NOMO-1 treated with dmso at 0.1 percent for 144 hours (cell line): ENCODE results near the gene NRL.

ENCODE experiments used
- DNase-seq: peaks from one replicate; lab custom pipeline; 2025; ENCODE audit not compliant: unreplicated experiment; lab: John Stamatoyannopoulos, UW

The NRL gene

GRCh38 chr14:24083462-24083861 lies 31.3 kb downstream of the NRL start:
- DNase-seq: no peak

DNA sequence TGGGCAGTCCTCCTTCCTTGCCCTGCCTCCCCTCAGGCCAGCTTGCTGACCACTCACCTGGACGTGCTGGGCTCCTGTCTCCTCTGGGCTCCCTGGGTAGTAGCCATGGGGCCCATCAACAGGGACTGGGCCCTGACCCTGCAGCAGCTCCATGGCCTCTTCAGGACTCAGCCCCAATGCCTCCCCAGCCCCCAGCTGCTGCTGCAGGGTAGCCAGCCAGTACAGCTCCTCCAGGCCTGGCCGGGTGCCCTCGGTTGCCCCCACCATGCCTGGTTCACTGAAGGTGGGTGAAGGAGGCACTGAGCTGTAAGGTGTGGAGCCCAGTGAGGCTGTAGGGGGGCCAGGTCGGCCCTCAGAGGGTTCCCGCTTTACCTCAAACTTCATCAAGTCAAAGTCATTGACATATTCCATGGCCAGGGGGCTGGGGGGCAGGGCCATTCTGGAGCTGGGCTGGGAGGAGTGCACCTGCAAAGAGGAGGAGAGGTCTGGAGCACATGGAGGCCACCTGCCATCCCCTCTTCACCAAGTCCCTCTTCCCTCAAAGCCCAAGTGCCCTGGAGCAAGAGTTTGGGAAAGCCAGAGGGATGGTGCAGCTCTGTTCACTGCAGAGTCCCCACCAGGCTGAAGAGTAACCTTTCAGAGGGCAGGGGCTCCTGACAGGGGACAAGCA lies 32.2 kb downstream of the NRL start:
- no peak for DNase-seq

GRCh38 chr14:24081739-24082211 lies 33.0 kb downstream of the NRL start:
- DNase-seq: no peak

- DNase-seq: peak; percentile 15
These were observed 33.6 kb downstream of the NRL start for GRCh38 chr14:24080888-24081738.

DNA sequence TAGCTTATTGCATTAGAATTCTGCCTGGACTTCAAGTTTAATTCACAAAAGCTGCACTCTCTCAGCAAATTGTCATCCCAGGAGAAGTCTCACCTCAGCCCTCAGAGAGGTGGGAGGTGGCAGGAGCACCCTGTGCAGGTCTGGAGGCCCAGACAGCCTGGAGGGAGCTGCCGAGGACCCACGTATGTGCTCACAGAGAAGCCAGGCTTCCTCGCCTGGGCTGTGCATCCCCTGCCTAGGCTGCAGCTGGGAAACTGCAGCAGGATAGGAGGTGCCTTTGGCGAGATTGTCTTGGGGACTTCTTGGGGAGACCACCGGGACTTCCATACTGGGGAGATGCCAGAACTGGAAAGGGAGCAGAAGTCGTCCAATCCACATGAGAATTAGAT lies 34.6 kb downstream of the NRL start:
- no peak for DNase-seq

DNA sequence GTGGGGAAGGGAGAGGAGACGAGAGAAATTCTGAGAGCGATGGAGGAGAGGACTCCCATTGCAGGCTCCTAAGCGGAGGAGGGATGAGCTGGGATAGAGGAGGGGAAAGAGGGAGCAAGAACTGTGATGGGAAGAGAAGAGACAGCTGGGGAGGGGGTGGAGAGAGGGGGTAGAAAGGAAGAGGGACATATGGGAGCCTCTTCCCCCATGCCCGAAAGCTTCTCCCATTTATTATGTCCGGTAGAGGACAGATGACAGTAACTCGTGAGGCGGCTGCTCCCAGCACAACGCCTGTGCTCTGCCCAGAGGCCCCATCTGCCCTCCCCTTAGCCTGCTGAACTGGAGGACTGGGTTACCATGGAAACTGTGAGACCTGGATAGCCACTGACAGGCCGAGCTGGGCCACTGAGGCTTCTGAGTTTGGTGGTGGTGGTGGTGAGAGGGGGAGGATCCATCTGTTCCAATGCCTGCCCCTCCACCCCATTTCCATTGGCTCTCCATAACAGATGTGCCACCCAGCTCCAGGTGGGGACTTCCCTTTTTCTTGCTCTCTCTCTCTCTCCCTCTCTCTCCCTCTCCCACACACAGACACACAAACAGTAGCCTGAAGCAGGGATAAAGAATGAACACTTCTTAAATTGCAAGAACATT lies 35.1 kb downstream of the NRL start:
- DNase-seq: no peak

DNA sequence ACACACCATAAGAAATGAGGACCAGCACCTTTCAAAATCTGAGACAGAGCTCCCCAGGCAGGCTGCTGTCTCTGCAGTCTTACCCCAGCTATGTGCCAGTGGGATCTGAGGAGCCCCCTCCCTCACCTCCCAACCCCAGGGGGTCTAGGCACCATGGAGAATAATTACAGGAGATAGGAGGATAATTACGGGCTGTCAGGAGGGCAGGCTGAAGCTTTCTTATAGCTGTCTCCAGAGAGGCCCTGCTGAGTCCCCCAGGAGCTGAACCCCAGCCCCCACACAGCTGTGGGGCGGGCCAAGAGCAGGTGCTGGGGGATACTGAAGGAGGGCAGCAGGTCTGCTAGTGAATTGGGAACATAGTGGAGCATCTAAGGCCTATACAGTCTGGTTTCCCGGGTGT lies 36.6 kb downstream of the NRL start:
- DNase-seq: no peak

DNA sequence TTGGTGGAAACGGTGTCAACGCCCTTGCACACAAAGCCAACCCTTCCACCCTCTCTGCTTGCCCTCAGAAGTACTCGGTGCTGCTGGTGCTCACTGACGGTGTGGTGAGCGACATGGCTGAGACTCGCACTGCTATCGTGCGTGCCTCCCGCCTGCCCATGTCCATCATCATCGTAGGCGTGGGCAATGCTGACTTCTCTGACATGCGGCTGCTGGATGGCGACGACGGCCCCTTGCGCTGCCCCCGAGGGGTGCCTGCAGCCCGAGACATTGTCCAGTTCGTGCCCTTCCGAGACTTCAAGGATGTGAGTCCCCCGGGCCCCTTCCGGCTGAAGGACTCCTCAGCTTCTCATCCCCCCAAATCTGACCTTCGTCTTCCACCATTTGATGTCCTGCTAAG lies 37.7 kb downstream of the NRL start:
- no peak for DNase-seq

DNA sequence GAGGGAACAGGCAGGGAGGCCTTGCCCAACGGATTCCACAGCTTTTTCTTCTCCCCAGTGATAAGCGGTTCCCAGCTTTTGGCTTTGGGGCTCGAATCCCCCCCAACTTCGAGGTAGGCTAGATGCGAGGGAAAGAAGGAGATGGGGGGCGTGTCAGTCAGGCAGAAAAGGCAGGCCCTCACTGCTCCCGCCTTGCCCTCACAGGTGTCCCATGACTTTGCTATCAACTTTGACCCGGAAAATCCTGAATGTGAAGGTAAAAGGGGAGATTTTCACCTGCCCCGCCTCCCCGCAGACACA lies 38.5 kb downstream of the NRL start:
- DNase-seq: no peak

DNA sequence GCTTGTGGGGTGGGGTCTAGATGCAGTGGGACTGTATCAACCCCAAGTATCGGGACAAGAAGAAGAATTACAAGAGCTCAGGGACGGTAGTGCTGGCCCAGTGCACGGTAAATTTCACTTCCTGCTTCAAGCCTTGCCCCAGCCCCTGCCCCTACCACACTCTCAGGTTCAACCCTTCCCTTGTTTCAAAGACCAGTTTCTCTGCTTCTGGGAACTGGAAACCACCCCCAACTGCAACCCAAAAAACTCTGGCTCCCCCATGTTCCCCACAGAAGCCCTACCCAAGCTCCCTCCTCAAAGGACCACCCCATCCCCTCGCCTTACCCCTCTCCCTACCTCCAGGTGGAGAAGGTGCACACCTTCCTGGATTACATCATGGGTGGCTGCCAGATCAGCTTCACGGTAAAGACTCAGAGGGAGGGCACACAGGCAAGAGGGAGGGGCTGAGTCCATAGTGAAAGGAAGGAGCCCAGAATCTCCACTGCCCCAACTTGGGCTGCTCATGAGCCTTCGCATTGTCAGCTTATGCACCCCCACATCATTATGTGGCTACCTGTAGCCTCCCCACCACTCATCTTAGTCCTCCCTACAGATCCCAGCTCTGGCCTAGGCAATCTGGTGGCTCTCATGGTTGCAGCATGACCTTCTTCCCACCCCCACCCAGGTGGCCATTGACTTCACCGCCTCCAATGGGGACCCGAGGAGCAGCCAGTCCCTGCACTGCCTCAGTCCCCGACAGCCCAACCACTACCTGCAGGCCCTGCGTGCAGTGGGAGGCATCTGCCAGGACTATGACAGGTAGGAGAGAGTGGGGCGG lies 39.1 kb downstream of the NRL start:
- DNase-seq: no peak

DNA sequence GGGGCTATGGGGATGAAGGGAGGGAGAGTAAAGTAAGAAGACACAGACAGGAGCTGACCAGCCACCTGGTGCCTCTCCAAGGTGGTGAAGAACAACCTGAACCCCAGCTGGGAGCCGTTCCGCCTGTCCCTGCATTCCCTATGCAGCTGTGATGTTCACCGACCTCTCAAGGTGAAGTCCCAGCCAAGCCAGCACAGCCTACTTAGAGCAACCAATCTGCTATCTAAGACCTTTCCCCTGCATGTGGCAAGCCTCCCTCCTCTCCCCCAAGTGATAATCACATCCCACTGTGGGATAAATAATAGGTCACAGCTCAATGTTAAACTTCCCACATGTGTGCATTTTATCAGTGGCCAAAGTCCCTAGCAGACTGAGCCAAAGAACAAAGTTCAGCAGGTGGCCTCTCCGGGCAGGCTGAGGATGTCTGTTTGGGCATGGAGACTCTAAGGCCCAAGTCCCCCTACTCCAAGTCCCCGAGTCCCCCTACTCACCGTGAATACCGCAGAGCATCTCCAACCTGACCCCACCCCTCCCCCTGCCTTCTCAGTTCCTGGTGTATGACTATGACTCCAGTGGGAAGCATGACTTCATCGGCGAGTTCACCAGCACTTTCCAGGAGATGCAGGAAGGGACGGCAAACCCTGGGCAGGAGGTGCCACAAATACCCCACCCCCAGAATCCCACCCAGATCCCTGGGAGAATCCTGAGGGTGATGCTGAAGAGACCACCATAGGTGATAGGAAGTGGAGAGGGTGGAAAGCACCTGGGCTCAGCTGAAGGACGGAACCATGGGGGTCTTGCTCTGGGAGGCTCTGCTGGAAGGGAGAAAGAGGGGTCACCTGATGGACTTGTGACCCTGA lies 39.9 kb downstream of the NRL start:
- no peak for DNase-seq

DNA sequence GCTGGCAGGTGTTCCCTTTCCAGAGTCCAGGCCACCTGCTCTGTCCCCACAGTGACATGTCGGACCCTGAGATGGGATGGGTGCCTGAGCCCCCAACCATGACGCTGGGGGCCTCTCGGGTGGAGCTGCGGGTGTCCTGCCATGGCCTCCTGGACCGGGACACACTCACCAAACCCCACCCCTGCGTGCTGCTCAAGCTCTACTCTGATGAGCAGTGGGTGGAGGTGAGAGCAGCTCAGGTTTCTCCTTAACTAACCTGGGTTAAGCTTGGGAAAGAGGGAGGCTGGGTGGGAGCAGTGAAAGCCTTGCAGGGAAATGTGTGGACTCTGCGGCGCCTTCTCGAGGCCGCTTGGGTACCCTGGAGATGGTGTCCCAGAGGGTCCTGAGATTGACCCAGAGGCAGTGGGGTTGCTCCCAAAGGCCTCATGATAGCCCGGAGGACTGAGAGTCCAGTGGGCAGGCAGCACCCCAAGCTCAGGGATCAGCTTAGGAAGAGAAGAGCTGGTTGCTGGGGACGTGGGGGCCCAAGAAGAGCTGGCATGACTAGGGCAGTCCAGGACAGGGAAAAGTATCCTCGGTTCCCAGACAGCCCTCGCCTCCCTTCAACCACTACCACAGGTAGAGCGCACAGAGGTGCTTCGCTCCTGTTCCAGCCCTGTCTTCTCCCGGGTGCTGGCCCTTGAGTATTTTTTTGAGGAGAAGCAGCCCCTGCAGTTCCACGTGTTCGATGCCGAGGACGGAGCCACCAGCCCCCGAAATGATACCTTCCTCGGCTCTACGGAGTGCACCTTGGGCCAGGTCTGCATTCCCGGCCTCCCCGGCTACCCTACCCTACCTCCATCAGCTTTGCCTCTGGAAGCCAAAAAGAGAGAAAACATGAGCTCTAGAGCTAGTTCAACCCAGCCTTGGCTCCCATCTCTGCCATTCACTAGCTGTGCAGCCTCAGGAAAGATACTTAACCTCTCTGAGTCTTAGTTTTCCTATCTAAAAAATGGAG lies 41.6 kb downstream of the NRL start:
- no peak for DNase-seq

DNA sequence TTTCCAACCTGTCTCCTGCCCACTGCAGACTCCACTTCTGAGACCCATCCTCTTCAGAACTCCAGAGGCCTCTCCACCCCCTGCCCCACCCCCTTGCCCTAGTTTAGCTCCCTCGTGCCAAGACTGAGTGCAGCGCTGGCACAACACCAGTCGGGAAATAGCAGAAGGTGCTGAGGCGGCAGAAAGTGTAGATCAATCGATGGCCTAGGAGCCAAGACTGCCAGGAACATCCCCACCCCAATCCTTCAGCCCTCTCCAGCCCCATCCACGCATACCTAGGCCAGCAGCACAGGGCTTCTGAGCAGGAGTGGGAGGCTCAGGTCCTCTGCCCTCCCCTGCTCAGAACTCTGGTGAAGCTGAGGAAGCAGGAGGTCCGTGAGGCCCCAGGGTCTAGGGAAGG lies 42.3 kb downstream of the NRL start:
- no peak for DNase-seq

DNA sequence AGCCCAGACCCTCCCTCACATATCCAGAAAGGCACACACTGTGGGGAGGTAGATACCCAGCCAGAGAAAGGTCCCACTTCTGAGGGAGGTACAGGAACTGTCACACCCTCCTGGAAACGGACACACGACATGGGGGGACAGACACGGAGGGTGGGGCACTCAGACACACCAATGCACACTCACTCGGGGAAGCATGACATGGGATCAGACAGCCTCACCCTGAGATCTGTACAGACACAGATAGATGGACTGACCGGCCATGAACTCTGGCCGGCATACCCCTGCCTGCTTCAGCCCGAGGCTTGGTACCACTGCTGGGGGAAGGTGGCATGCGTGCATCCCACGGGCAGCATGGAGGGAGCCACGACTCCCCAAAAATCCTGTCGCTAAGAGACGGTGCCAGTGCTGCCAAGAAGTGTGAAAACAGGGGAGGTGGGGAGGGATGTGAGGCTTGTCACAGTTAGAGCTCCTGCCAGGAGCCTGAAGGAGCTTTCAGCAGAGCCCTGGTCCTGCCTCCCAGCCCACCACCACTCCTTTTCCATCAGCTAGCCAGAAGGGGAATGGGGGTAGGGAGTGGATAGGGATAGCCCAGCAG lies 42.8 kb downstream of the NRL start:
- DNase-seq: no peak

DNA sequence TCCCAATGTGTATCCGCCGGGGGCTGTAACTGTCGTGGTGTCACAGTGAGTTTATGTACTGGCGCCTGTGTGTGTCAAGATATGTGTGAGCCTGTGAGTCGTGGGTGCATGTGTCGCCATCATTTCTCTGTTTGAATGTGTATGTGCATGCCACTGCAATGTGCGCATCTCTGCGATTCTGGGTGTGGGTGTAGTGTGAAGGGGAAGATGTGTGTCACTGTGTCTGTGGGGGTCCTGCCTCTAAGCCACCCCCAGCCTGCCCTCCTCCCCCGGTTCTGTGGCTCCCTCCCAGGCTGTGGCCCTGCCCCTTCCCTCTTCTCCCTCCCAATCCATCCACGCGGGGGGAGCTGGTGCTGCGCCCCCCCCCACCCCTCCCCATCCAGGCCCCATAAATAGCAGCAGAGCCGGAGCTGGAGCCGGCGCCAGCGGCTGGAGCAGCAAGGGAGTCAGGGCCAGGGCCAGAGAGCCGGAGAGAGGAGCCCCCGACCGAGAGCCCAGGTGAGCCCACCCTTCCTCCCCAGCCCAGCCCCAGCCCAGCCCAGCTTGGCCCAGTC lies 43.5 kb downstream of the NRL start, which contains the start of gene CPNE6:
CPNE6 (plus strand) TSS at position 419 of the 554 bp plus-strand sequence. CDS start 1,375 bp downstream, outside the sequence.
- DNase-seq: no peak

- DNase-seq: no peak
These were observed 44.2 kb downstream of the NRL start for GRCh38 chr14:24070285-24071143.

- no peak for DNase-seq
These were observed 45.4 kb downstream of the NRL start for GRCh38 chr14:24069411-24069735.
